GM06990 (cell line): Measurements from ENCODE around the gene HELZ2.

Experiments used
- DNase-seq: peaks from one replicate; pipeline ENCODE4 v3.0.0-alpha.2; 2011; ENCODE audit not compliant: insufficient read length; ENCODE audit errors: extremely low read depth
- H3K27me3 ChIP-seq: replicated peaks from 2 replicates; pipeline ENCODE4 v1.6.0; 2011; ENCODE audit warnings: low read length; ENCODE audit not compliant: control insufficient read depth, insufficient read depth
- H3K36me3 ChIP-seq: 2 replicates; pipeline ENCODE4 v1.5.1; 2011; ENCODE audit warnings: low read length; ENCODE audit not compliant: control insufficient read depth, insufficient read depth
- H3K4me3 ChIP-seq: replicated peaks from 2 replicates; pipeline ENCODE4 v1.5.1; 2011; ENCODE audit warnings: low read depth, mild to moderate bottlenecking, control low read depth, low read length
- CTCF ChIP-seq: IDR thresholded peaks from 2 replicates; pipeline ENCODE4 v1.5.1; 2011; ENCODE audit warnings: low read length, control low read depth, mild to moderate bottlenecking, inconsistent platforms; ENCODE audit not compliant: insufficient read depth, poor library complexity, severe bottlenecking

The HELZ2 gene

GRCh38 chr20:63536997-63537524, 37.0 kb downstream of the HELZ2 start, which contains the start of gene PTK6:
Gene PTK6, minus strand, starts transcription at chr20:63537376. Its CDS starts 62 bp downstream, at chr20:63537314.
- Histone ChIP-seq H3K36me3 (no peaks in the 10 kb centered on the region), H3K4me3 (peak within 1 kb of the TSS; percentile 63), H3K27me3 (no peaks in the 10 kb centered on the region)
- TF ChIP-seq CTCF, result no peak
- DNase-seq, result no peak

GRCh38 chr20:63536241-63536977, 37.6 kb downstream of the HELZ2 start:
- Histone ChIP-seq H3K27me3 (no peaks in the 10 kb centered on the region), H3K4me3 (peak overlapping the region; percentile 63; the same call in 1 of the 2 replicates), H3K36me3 (no peaks in the 10 kb centered on the region)
- peak; percentile 13 for DNase-seq
- TF ChIP-seq CTCF, result no peak

GRCh38 chr20:63534831-63535651, 39.0 kb downstream of the HELZ2 start:
- DNase-seq, result peak; percentile 32
- no peak for TF ChIP-seq CTCF
- H3K4me3 ChIP-seq, result no peak overlapping the region
- no peaks in the 10 kb centered on the region for H3K36me3 ChIP-seq
- H3K27me3 ChIP-seq, result no peaks in the 10 kb centered on the region

- no peak for TF ChIP-seq CTCF
- Histone ChIP-seq H3K4me3 (no peak overlapping the region), H3K27me3 (no peaks in the 10 kb centered on the region), H3K36me3 (no peaks in the 10 kb centered on the region)
- DNase-seq, result peak; percentile 13
Observed at GRCh38 chr20:63534427-63534830, 39.6 kb downstream of the HELZ2 start.

GRCh38 chr20:63533871-63534393, 40.1 kb downstream of the HELZ2 start:
- TF ChIP-seq CTCF, result no peak
- H3K36me3 ChIP-seq, result no peaks in the 10 kb centered on the region
- no peak overlapping the region for H3K4me3 ChIP-seq
- peak; percentile 17 for DNase-seq
- no peaks in the 10 kb centered on the region for H3K27me3 ChIP-seq
